ENCODE results near the gene RPLP2.

The RPLP2 gene

DNA sequence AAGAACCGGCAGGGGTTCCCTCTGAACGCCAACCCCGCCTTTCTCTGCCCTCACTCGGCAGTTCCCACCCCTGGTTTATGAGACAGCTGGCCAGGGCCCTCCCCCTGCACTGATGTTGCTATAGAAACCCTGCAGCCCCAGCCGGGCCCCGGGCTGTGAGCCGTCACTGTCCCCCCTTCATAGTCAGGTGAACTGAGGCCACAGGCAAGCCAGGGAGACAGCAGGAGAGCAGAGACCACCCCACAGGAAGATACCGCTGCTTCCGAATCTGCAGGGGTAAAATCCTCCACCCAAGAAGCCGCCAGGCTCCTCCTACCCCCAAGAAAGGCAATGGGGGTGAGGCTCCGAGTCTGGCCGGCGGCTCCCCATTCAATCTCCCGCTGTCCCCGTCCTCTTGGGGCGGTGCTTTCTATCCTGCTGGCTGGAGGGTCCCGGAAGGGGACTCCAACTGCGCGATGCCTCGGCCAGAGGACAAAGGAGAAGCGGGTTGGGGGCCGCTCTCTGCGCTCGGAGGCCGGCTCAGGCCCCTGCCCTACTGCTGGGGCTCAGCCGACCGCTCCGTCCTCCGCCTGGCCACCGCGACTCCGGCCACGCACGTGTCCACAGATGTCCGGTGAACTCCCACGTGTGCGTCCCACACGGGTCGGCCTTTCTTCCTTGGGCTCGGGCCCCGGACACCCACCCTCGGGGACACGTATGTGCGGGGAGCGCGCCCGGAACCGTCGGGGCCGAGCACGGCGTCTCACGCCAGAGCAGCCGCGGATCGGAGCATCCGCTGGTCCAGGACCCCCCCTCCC lies 12.3 kb upstream of the RPLP2 start (continued):
- TF ChIP-seq, protein P1, sequence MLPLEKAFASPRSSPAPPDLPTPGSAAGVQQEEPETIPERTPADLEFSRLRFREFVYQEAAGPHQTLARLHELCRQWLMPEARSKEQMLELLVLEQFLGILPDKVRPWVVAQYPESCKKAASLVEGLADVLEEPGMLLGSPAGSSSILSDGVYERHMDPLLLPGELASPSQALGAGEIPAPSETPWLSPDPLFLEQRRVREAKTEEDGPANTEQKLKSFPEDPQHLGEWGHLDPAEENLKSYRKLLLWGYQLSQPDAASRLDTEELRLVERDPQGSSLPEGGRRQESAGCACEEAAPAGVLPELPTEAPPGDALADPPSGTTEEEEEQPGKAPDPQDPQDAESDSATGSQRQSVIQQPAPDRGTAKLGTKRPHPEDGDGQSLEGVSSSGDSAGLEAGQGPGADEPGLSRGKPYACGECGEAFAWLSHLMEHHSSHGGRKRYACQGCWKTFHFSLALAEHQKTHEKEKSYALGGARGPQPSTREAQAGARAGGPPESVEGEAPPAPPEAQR (tag by site-specific recombination; IDR thresholded peaks at IDR 0.05): no peak
- peak; percentile 29 for TF ChIP-seq ZFHX2 (tag by site-specific recombination; conservative IDR thresholded peaks at IDR 0.05)
- TF ChIP-seq ZSCAN30 (tag by site-specific recombination; IDR thresholded peaks at IDR 0.05): no peak
- TF ChIP-seq, protein P2, sequence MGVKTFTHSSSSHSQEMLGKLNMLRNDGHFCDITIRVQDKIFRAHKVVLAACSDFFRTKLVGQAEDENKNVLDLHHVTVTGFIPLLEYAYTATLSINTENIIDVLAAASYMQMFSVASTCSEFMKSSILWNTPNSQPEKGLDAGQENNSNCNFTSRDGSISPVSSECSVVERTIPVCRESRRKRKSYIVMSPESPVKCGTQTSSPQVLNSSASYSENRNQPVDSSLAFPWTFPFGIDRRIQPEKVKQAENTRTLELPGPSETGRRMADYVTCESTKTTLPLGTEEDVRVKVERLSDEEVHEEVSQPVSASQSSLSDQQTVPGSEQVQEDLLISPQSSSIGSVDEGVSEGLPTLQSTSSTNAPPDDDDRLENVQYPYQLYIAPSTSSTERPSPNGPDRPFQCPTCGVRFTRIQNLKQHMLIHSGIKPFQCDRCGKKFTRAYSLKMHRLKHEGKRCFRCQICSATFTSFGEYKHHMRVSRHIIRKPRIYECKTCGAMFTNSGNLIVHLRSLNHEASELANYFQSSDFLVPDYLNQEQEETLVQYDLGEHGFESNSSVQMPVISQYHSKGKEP (tag by site-specific recombination; IDR thresholded peaks at IDR 0.05): peak; percentile 45; the same call in 1 of the 2 replicates
- TF ChIP-seq, protein P3, sequence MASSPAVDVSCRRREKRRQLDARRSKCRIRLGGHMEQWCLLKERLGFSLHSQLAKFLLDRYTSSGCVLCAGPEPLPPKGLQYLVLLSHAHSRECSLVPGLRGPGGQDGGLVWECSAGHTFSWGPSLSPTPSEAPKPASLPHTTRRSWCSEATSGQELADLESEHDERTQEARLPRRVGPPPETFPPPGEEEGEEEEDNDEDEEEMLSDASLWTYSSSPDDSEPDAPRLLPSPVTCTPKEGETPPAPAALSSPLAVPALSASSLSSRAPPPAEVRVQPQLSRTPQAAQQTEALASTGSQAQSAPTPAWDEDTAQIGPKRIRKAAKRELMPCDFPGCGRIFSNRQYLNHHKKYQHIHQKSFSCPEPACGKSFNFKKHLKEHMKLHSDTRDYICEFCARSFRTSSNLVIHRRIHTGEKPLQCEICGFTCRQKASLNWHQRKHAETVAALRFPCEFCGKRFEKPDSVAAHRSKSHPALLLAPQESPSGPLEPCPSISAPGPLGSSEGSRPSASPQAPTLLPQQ (tag by site-specific recombination; IDR thresholded peaks at IDR 0.05): peak; percentile 13; the same call in 1 of the 2 replicates
- no peak for TF ChIP-seq ZNF10 (tag by site-specific recombination; IDR thresholded peaks at IDR 0.05)
- TF ChIP-seq ZNF423 (tag by site-specific recombination; IDR thresholded peaks at IDR 0.05): no peak
- no peak for TF ChIP-seq ZNF292 (tag by site-specific recombination; IDR thresholded peaks at IDR 0.05; ENCODE audit: borderline replicate concordance, low read depth)
- no peak for TF ChIP-seq ZNF529 (tag by site-specific recombination; IDR thresholded peaks at IDR 0.05; ENCODE audit: insufficient replicate concordance)
- TF ChIP-seq ZNF596 (tag by site-specific recombination; IDR thresholded peaks at IDR 0.05): no peak
- no peak for TF ChIP-seq ZFP37 (tag by site-specific recombination; IDR thresholded peaks at IDR 0.05)
- TF ChIP-seq TRIM28 (IDR thresholded peaks at IDR 0.05; ENCODE audit: borderline replicate concordance, low read length): 0 out of 2 replicates have a peak, but pooled peaks have one; percentile 38
- no peak for TF ChIP-seq ZNF155 (tag by site-specific recombination; IDR thresholded peaks at IDR 0.05)
- no peak for TF ChIP-seq ZNF311 (tag by site-specific recombination; IDR thresholded peaks at IDR 0.05; ENCODE audit: borderline replicate concordance)
- TF ChIP-seq ZNF747 (tag by site-specific recombination; IDR thresholded peaks at IDR 0.05): no peak
- peak; percentile 52; the same call in 1 of the 2 replicates for TF ChIP-seq KLF1 (tag by site-specific recombination; IDR thresholded peaks at IDR 0.05)
- TF ChIP-seq SETDB1 (IDR thresholded peaks at IDR 0.05; ENCODE audit: insufficient read length, low read length): no peak
- no peak for TF ChIP-seq MYNN (tag by site-specific recombination; IDR thresholded peaks at IDR 0.05; ENCODE audit: borderline replicate concordance)
- TF ChIP-seq ZNF571 (tag by site-specific recombination; IDR thresholded peaks at IDR 0.05): no peak
- TF ChIP-seq, protein P4, sequence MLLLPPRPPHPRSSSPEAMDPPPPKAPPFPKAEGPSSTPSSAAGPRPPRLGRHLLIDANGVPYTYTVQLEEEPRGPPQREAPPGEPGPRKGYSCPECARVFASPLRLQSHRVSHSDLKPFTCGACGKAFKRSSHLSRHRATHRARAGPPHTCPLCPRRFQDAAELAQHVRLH (tag by site-specific recombination; IDR thresholded peaks at IDR 0.05): no peak; the same call in 1 of the 2 replicates
- TF ChIP-seq, protein P5, sequence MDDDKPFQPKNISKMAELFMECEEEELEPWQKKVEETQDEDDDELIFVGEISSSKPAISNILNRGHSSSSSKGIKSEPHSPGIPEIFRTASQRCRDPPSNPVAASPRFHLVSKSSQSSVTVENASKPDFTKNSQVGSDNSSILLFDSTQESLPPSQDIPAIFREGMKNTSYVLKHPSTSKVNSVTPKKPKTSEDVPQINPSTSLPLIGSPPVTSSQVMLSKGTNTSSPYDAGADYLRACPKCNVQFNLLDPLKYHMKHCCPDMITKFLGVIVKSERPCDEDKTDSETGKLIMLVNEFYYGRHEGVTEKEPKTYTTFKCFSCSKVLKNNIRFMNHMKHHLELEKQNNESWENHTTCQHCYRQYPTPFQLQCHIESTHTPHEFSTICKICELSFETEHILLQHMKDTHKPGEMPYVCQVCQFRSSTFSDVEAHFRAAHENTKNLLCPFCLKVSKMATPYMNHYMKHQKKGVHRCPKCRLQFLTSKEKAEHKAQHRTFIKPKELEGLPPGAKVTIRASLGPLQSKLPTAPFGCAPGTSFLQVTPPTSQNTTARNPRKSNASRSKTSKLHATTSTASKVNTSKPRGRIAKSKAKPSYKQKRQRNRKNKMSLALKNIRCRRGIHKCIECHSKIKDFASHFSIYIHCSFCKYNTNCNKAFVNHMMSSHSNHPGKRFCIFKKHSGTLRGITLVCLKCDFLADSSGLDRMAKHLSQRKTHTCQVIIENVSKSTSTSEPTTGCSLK (tag by site-specific recombination; IDR thresholded peaks at IDR 0.05): no peak
- TF ChIP-seq, protein P6, sequence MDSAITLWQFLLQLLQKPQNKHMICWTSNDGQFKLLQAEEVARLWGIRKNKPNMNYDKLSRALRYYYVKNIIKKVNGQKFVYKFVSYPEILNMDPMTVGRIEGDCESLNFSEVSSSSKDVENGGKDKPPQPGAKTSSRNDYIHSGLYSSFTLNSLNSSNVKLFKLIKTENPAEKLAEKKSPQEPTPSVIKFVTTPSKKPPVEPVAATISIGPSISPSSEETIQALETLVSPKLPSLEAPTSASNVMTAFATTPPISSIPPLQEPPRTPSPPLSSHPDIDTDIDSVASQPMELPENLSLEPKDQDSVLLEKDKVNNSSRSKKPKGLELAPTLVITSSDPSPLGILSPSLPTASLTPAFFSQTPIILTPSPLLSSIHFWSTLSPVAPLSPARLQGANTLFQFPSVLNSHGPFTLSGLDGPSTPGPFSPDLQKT (IDR thresholded peaks at IDR 0.05; ENCODE audit: borderline replicate concordance, low read depth, low read length): no peak
- TF ChIP-seq ZNF548 (tag by site-specific recombination; IDR thresholded peaks at IDR 0.05): no peak
- no peak for TF ChIP-seq ZNF140 (tag by site-specific recombination; IDR thresholded peaks at IDR 0.05)
- no peak; the same call in 1 of the 2 replicates for TF ChIP-seq ZNF24 (tag by site-specific recombination; IDR thresholded peaks at IDR 0.05)
- TF ChIP-seq, protein P7, sequence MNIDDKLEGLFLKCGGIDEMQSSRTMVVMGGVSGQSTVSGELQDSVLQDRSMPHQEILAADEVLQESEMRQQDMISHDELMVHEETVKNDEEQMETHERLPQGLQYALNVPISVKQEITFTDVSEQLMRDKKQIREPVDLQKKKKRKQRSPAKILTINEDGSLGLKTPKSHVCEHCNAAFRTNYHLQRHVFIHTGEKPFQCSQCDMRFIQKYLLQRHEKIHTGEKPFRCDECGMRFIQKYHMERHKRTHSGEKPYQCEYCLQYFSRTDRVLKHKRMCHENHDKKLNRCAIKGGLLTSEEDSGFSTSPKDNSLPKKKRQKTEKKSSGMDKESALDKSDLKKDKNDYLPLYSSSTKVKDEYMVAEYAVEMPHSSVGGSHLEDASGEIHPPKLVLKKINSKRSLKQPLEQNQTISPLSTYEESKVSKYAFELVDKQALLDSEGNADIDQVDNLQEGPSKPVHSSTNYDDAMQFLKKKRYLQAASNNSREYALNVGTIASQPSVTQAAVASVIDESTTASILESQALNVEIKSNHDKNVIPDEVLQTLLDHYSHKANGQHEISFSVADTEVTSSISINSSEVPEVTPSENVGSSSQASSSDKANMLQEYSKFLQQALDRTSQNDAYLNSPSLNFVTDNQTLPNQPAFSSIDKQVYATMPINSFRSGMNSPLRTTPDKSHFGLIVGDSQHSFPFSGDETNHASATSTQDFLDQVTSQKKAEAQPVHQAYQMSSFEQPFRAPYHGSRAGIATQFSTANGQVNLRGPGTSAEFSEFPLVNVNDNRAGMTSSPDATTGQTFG (tag by site-specific recombination; IDR thresholded peaks at IDR 0.05; ENCODE audit: borderline replicate concordance): no peak
- TF ChIP-seq, protein P8, sequence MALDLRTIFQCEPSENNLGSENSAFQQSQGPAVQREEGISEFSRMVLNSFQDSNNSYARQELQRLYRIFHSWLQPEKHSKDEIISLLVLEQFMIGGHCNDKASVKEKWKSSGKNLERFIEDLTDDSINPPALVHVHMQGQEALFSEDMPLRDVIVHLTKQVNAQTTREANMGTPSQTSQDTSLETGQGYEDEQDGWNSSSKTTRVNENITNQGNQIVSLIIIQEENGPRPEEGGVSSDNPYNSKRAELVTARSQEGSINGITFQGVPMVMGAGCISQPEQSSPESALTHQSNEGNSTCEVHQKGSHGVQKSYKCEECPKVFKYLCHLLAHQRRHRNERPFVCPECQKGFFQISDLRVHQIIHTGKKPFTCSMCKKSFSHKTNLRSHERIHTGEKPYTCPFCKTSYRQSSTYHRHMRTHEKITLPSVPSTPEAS (tag by site-specific recombination; IDR thresholded peaks at IDR 0.05): no peak

All from HEK293 (cell line).